UCSD-AML1 (cell line): Measurements from ENCODE around the gene PLD1.

Experiments used
- DNase-seq: peaks from one replicate; lab custom pipeline; 2025; ENCODE audit not compliant: unreplicated experiment; lab: John Stamatoyannopoulos, UW

PLD1 gene

DNA sequence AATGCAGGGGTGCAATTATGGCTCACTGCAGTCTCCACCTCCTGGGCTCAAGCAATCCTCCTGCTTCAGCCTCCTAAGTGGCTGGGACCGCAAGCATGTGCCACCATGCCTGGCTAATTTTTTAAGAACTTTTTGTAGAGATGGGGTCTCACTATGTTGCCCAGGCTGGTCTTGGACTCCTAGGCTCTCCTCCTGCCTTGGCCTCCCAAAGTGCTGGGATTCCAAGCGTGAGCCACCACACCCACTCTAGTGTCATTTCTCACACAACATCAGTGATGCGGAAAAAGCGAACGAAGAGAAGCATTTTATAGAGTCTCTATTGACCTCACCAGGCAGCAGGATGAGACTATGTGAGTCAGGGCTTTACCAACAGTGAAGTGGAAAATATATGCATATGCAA, 137.7 kb downstream of the PLD1 start:
- DNase-seq = no peak

DNA sequence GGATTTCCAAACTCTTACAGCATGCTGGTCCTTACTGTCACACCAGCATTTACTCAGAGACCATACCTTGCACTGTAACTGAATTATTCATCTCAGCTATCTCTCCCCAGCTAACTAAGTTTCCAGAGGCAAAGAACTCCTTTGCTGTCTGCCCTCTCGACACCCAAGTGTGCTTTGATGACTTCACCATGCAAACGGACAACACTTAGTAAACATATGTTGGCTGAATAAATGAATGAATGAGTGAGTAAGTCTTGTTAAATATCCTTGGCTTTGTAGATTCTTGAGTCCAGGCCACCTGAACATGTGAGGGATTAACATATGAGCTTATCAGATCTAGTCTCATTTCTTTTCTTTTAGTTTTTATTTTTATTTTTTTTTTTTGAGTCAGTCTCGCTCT, 138.2 kb downstream of the PLD1 start:
- DNase-seq = no peak

DNA sequence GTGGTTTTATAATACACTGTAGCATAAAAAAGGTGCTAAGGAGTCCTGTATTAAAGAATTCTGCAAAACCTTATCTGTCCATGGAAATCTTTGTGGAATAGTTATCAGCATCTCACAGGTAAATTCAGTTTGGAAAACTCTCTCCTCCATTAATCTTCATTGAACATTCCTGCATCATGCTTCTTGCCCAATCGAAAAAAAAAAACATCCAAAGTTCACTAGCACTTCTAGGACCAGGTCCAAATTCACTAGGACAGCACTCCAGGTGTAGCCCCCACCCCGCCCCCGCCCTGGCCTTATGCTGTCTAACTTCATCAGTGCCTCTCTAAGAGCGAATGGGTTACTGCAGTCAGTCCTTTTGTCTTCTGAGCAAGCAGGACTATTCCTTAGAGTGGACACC, 138.6 kb downstream of the PLD1 start:
- DNase-seq = no peak

DNA sequence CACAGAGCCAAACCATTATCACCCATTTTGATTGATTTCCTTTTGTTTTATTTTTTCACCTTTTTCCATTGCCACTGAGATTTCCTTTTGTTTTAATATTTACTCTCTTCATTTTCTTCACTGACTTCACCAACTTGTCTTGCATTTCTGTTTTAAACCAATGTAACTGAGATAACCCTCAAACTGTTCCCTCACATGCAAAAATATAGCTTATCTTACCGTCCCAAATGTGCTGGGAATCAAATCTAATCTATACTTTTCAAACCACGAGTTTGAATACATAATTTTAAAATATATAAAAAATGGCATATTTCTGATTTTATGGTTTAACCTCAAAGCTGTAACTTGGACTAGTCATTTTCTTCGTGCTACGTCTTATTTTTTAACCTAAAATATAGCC, 143.8 kb downstream of the PLD1 start:
- DNase-seq = no peak

DNA sequence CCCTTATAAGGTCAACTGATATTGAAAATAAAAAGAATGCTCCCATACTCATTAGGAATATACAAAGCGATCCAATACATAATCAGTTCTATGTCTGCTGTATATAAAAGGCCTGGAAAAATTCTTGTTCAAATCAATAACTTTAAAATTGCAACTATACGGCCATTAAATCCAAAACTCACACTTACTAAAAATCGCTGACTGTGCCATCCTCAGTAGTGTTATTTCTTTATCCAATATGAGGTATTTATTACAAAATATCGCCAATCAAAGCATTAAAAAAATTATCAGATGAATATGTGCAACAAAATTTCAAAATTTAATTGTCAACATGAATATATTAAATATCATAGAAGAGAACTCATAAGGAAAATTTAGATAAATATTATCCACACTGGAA, 146.5 kb downstream of the PLD1 start:
- no peak for DNase-seq

DNA sequence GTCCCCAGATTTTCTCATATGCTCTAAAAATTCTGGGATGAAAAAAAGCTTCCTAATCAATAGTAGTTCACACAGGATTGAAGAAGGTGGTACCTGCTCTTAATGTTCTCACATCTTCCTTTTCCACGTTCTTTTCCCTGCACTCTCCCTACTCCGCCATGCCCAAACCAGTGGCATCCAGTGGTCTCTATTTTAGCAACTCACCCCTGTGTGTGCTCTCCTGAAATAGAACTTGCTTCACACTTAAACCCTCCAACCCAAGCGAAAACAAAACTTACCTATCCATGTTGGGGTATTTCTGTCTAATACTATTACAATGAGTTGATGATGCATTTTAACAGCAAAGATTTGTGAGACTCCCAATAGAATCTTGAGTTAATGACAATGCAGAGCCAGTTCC, 148.8 kb downstream of the PLD1 start:
- no peak for DNase-seq

DNA sequence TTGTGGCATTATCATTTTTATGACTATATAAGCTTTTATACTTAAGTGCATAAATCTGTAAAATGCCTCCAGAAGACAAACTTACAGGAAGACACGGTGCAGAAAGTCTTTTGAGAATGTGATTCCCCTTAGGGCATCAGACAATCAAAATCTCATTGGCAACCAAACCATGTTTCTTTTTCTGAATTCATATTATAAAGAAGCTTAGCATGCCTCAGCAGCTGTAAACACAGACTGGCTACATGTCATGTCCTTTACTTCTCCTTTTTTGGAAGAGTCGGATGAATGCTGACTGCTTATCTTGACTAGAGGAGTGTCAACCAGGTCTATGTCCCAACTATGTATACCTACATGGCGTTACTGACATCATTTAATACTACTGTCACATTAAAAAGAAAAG, 150.1 kb downstream of the PLD1 start:
- no peak for DNase-seq

DNA sequence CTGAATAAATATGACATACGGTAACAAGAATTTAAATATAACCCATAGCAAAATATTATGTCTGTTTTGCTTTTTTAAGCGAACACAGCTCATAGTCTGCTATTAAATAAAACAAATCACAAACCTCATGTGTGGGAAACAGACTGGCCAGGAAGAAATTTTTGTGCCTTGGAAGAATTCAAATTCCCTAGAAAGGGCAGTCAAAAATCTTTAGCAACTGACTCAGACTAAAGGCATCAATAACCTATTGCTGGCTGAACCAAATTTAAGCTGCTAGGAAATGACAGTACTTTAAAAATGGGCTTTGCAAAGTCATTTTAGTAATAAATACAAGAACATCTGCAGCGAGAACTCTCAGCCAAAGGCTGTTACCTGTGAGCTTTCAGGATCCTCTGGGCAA, 151.4 kb downstream of the PLD1 start:
- DNase-seq = no peak

DNA sequence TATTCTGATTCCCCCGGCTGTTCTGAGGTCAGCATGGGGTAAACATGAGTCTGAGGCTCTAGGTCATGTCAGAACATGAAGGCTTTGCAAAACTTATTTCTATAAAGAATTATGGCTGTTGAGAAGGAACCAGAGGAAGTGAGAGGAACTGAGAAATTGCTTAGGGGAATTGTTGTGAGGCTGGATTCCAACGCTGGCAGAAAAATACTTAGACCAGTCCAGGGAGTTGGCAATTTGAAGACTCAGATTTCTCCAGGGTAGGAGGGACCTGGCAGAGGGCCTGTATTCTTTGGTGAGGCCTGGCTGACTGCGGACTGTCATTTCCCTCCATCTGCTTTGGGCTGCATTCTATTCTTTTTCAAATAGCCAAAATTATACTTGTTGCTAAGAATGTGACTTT, 155.5 kb downstream of the PLD1 start:
- DNase-seq = no peak

DNA sequence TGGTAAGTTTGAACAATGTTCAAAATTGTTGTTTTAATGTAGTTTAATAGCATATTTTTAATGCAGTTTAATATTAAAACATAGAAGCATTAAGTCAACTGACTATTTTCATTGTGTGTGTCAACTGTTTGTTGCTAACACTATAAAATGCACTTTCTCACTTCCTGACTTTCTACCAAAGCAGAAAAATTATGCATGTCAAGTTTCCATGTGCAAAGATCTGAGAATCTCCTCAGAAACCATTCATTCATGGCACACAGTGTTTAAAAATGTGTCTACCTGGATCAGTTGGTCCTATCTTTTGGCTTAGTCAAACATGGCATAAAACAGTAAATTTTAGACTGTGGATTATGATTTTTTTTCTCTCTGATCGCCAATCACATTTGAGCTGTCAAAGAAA, 156.0 kb downstream of the PLD1 start:
- DNase-seq = no peak

DNA sequence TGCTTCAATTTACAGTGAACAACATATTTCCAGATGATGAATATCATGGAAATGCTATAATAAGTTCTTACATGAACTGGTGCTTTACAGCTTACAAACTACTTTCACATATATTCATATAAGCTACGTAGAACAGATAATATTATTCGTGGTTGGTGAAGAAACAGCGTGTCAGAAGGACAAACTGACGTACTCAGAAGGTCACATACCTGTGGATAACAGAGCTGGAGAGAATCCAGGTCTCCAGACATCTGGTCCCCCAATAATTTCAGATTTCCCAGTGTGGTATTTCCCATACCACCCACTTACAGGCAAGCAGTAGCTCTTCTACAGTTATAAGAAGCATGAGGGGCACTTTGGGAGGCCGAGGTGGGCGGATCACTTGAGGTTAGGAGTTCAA, 156.6 kb downstream of the PLD1 start:
- DNase-seq = no peak

DNA sequence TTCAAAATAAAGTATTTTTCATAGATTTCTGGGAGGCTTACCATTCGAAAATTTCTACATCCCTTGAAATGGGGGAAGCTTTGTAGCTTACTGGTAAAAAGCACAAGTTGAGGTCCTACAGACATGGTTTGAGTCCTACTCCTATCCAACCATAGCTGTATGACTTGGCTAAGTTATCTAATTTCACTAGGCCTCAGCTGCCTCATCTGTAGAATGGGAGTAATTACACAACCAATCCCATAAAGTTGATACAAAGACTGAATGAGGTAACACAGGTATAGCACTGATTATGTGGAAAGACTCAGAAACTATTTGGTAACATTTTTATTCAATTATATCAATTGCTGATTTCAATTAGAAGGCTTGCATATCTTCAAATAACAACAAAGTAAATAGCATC, 157.4 kb downstream of the PLD1 start:
- no peak for DNase-seq

DNA sequence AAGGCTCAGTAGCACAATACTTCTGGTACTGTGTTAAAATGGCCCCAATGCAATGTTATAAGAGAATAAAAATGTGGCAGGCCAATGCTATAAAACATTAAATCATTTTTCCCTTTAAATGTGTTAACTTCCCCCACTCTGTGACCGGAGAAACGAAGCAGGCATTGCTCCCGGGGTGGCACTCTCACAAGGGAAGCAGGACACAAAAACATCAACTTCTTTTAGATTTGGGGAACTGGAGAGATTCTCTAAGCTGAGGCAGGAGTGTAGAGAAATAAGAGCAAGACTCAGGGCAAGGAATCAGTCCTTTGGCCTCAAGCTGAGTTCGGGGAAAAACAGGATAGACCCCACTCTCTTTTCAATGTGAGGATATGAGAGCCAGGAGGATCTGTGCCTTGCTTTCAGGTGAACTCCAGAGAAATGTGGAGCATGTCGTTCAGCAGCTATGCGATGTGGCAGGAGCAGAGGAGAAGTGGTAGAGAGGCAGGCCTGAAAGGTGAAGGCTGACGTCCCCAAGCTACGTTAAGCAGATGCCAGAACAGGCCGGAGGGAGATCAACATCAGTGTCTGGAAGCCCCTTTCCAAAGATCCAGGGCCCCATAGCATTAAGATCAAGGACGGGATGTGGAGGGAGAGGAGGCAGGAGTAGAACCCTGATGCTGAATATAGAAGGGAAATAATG, 160.2 kb downstream of the PLD1 start:
- no peak for DNase-seq

DNA sequence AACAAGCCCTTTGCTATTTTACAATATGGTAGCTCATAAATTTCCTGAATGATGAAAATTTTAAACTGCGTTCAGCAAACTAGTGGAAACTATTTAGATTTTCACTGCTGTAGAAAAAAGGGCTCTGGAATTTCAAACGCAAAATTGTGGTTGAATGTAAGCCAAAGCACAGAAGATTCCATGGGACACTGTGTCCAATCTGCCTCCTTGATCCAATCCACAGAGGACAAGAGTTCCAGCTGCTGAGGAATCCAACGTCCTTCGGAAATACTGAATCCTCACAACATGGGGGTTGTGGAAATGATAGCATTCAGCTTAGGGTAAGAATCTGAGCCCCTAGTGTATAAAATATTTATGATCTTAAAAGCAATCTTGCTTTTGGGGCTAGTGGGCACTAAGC, 161.0 kb downstream of the PLD1 start:
- DNase-seq = no peak

DNA sequence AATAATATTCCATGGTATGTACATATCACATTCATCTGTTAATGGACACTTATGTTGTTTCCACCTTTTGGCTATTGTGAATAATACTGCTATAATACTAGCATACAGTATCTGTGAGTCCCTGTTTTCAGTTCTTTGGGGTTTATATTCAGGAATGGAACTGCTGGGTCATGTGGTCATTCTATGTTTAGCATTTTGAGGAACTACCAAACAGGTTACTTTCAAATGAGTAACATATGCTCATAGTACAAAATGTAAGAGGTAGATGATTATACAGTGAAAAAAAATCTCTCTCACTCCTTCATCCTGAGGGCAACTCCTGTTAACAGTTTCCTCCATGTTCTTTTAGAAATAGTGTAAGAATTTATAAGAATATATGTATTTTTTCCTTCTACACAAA, 162.2 kb downstream of the PLD1 start:
- no peak for DNase-seq

DNA sequence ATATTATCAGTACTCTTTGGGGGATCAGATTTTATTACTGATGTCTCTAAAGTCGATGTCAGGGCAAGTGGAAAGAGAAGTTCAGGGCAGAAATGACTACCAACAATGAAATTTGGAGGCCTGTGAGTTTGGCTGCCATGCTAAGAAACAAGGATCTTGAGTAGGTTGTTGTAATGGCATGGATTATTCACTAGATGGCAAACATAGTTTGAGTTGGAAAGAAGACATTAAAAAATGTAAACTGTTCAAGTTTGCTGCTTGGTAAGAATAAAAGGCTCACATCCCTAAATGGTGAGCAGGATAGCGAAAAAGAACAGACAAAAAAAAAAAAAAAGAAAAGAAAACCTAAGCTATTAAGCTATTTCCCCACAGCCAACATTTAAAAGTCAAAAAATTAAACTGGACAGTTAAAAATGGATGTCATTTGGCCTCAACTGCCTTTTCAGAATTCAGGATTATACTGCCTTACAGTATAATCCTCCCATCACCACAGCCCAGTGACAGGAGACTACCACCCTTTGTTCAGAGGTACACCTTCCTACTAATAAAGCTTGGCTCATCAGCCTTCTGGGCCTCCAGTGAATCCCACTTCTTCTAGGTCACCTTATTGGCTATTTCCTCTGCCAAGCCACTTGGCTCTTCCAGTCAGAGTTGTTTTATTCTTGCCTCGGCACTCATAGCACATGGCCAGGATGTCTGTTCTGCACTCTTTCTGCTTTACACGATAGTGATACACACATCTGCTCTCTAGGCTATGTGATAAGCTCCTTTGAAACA, 163.7 kb downstream of the PLD1 start:
- no peak for DNase-seq

DNA sequence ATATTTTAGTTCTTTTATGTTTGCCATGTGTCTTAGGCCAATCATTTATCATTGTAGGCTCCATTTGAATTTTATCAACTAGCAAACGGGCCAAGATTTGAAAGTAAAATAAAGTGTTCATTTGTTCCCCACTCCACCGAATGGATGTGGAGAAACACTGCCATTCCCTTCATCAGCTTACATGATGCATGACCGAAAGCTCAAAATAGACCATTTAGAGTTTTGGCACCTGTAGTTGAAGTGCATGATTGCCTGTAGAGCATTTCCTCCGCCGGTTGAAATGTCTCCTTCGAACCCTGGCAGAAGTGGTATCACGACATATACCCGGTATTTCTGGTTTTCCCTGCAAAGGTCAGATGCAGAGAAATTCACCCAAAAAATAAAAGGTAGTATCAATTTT, 165.6 kb downstream of the PLD1 start:
- DNase-seq = no peak

DNA sequence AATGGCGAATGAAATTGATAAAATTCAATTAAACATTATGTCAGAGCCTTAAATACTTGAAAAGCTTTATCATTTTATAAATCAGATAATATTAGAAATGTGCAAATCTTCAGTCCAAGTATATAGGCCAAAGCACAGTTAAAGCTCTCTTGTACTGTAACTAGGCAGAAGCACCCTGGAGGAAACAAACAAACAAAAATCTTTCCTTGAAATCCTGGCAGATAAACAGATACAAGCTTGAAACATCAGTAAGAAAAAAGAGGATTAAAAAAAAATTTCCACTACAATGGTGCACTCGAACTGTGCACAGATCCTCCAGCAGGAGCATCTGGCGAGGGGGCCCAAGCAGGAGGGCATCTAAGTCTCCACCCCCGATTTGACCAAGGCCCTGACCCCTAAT, 166.6 kb downstream of the PLD1 start:
- no peak for DNase-seq

DNA sequence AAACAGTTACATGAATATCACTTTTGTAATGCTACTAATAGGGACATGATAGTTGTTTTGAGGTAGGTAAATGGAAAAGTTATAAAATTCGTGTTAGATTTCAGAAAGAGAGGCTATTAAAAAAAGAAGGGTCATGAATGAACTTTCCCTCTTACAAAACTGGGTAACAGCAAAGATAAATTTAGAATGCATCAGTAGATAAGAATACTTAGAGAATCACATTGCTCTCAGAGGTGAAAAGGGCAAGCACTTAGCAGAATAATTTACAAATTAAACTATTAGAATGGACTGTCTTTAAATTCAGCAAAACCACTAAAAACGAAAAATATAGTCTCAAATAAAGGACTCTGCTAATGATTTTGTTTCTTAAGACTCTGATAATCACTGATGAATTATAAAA, 167.2 kb downstream of the PLD1 start:
- DNase-seq = no peak

DNA sequence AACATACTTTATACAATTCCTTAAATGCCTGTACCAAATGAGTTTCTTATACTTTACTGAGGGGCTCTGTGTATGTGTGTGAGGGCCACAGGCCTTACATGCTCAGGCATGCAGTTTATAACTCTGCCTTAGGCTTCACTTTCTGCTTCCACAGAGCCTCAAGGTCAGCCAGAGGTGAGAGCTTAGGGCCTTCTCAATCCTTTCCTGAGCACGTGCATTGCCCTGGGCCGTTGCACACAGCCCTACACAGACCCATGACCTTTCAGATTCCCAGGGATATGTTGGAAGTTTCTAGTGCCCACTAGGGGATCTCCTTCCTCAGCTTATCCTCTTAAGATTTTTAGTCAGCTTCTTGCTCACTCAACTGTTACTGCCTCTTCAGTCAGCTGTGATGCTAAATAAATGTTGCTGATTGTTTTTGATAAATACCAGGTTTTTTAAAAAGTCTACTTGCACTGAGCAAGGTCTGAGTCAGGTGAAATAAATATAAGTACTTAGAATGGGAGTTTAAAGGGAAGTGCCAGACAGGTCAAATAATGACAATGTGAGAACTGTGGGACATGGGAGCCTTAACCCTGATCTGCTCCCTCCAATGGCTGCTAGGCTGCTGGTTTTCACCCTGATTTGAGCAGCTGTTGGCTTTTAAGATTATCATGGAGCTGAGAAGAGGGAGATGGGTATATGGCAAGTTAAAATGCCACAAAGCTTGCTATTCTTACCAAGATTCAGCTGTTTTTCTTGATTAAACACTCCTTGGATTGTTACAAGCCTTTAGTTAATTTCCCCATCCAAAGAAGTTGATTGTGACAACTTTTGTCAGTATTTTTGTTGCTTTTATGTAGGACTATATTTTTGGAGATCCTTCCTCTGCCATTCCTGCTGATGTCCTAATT, 169.5 kb downstream of the PLD1 start:
- DNase-seq = no peak

DNA sequence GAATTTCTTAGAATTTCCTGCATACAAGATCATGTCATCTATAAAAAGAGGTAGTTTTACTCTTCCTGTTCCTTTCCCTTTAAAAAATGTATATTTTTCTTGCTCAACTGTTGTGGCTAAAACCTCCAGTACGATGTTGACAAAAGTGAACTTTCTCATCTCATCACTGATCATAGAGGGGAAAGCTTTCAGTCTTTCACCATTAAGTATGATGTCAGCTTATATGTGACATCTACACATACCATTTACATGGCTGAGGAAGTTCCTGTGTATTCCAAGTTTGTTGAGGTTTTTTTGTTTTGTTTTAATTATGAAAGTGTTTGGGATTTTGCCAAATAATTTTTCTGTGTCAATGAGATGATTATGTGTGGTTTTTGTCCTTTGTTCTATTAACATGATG, 173.6 kb downstream of the PLD1 start:
- no peak for DNase-seq

DNA sequence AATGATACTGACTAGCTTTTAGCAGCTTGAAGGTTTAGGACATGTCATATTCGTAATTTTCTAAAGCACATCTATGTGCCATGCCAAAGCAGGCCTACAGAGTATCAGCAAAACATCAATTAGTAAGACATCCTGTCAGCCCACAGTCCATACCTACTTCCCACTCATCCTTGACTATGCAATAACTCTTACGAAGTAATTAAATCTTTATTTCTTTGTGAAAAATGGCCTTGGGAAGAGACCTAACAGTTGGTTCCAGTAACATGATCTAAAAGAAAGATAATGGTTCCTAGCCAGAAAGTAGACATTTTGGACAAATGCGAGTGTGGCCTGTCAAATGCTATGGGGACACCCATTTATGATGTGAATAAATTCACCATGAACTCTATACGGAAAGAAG, 177.5 kb downstream of the PLD1 start:
- DNase-seq = no peak
